H9 (cell line): ENCODE measurements around the gene DQX1. TPM values are rescaled to one million over a fixed set of nuclear protein-coding genes. Genes with fewer than 3 reads are reported as not detected.

Source experiments
- DNase-seq: peaks from one replicate; pipeline ENCODE4 v3.0.0-alpha.2; 2017
- H2AFZ ChIP-seq: one replicate; pipeline ENCODE4 v1.6.1; 2013; ENCODE audit warnings: mild to moderate bottlenecking, low read length, control low read depth, moderate library complexity
- H2AK5ac ChIP-seq: 2 replicates; pipeline ENCODE4 v1.6.1; 2013; ENCODE audit warnings: low read length, control low read depth, mixed read lengths; ENCODE audit not compliant: insufficient read length
- H2BK120ac ChIP-seq: one replicate; pipeline ENCODE4 v1.6.1; 2013; ENCODE audit warnings: low read depth, mild to moderate bottlenecking, low read length, control low read depth, inconsistent platforms; ENCODE audit not compliant: poor library complexity, severe bottlenecking
- H2BK12ac ChIP-seq: 2 replicates; pipeline ENCODE4 v1.6.1; 2013; ENCODE audit warnings: low read length, control low read depth, mixed read lengths, low read depth; ENCODE audit not compliant: insufficient read length
- H2BK15ac ChIP-seq: 2 replicates; pipeline ENCODE4 v1.6.1; 2013; ENCODE audit warnings: low read depth, low read length, control low read depth
- H2BK20ac ChIP-seq: one replicate; pipeline ENCODE4 v1.6.1; 2013; ENCODE audit warnings: low read depth, mild to moderate bottlenecking, low read length, control low read depth, inconsistent platforms; ENCODE audit not compliant: poor library complexity, severe bottlenecking
- H2BK5ac ChIP-seq: 2 replicates; pipeline ENCODE4 v1.6.1; 2013; ENCODE audit warnings: low read length, control low read depth, mixed read lengths; ENCODE audit not compliant: insufficient read length
- H3K14ac ChIP-seq: 2 replicates; pipeline ENCODE4 v1.6.1; 2013; ENCODE audit warnings: low read length, control low read depth; ENCODE audit not compliant: insufficient read depth
- H3K18ac ChIP-seq: 2 replicates; pipeline ENCODE4 v1.6.1; 2013; ENCODE audit warnings: low read depth, mild to moderate bottlenecking, mixed read lengths, low read length, control low read depth; ENCODE audit not compliant: insufficient read length
- H3K23ac ChIP-seq: 2 replicates; pipeline ENCODE4 v1.6.1; 2013; ENCODE audit warnings: low read length, control low read depth, mixed read lengths, low read depth; ENCODE audit not compliant: insufficient read length
- H3K23me2 ChIP-seq: 2 replicates; pipeline ENCODE4 v1.6.1; 2013; ENCODE audit warnings: low read depth, mild to moderate bottlenecking, mixed read lengths, low read length, control low read depth; ENCODE audit not compliant: insufficient read length, poor library complexity, severe bottlenecking
- H3K27ac ChIP-seq: 2 replicates; pipeline ENCODE4 v1.5.1; 2013; ENCODE audit warnings: low read length, control low read depth, mixed read lengths, low read depth; ENCODE audit not compliant: insufficient read length
- H3K27me3 ChIP-seq: 2 replicates; pipeline ENCODE4 v1.6.1; 2013; ENCODE audit warnings: low read length, control low read depth, inconsistent platforms; ENCODE audit not compliant: insufficient read depth
- H3K4ac ChIP-seq: 2 replicates; pipeline ENCODE4 v1.6.1; 2013; ENCODE audit warnings: low read depth, mild to moderate bottlenecking, control low read depth, inconsistent platforms, low read length, moderate library complexity
- H3K4me1 ChIP-seq: 2 replicates; pipeline ENCODE4 v1.6.1; 2013; ENCODE audit warnings: low read length, control low read depth, inconsistent platforms; ENCODE audit not compliant: insufficient read depth
- H3K4me2 ChIP-seq: 2 replicates; pipeline ENCODE4 v1.6.1; 2013; ENCODE audit warnings: low read length, control low read depth, mixed read lengths; ENCODE audit not compliant: insufficient read length, insufficient read depth
- H3K56ac ChIP-seq: 2 replicates; pipeline ENCODE4 v1.6.1; 2013; ENCODE audit warnings: low read depth, mild to moderate bottlenecking, mixed read lengths, low read length, control low read depth; ENCODE audit not compliant: insufficient read length
- H3K79me1 ChIP-seq: 2 replicates; pipeline ENCODE4 v1.6.1; 2013; ENCODE audit warnings: low read depth, mild to moderate bottlenecking, moderate library complexity, low read length, control low read depth, inconsistent platforms; ENCODE audit not compliant: insufficient read depth, poor library complexity, severe bottlenecking
- H3K79me2 ChIP-seq: 2 replicates; pipeline ENCODE4 v1.6.1; 2013; ENCODE audit warnings: low read length, control low read depth, inconsistent platforms; ENCODE audit not compliant: insufficient read depth
- H3K9ac ChIP-seq: 2 replicates; pipeline ENCODE4 v1.6.1; 2013; ENCODE audit warnings: low read length, control low read depth, mixed read lengths; ENCODE audit not compliant: insufficient read length; ENCODE audit errors: extremely low read depth
- H3K9me3 ChIP-seq: one replicate; pipeline ENCODE4 v1.6.1; 2013; ENCODE audit warnings: low read depth, low read length, inconsistent platforms; ENCODE audit not compliant: control insufficient read depth
- H3T11ph ChIP-seq: one replicate; pipeline ENCODE4 v1.6.1; 2013; ENCODE audit warnings: mild to moderate bottlenecking, low read length, control low read depth, inconsistent platforms
- H4K20me1 ChIP-seq: one replicate; pipeline ENCODE4 v1.6.1; 2013; ENCODE audit not compliant: control insufficient read depth, insufficient read length, insufficient read depth
- H4K5ac ChIP-seq: 2 replicates; pipeline ENCODE4 v1.6.1; 2013; ENCODE audit warnings: low read depth, mild to moderate bottlenecking, mixed read lengths, low read length, control low read depth; ENCODE audit not compliant: insufficient read length
- H4K8ac ChIP-seq: replicated peaks from 2 replicates; pipeline ENCODE4 v1.6.1; 2013; ENCODE audit warnings: low read length, control low read depth, mixed read lengths, low read depth; ENCODE audit not compliant: insufficient read length
- H4K91ac ChIP-seq: 2 replicates; pipeline ENCODE4 v1.6.1; 2013; ENCODE audit warnings: low read depth, mild to moderate bottlenecking, moderate library complexity, mixed read lengths, low read length, control low read depth; ENCODE audit not compliant: insufficient read length
- H3K27ac Mint-ChIP-seq, 3 experiments: 2 replicates in 2 of 3; 3 replicates in 1 of 3; pipeline ENCODE4 v1.8.0; 2020 to 2021; ENCODE audit warnings: mixed read lengths in 3 of 3, mild to moderate bottlenecking in 1 of 3, moderate library complexity in 1 of 3
- H3K27me3 Mint-ChIP-seq: 2 replicates; pipeline ENCODE4 v1.8.0; 2021; ENCODE audit warnings: low read depth, mild to moderate bottlenecking, moderate library complexity, mixed read lengths
- H3K36me3 Mint-ChIP-seq, 3 experiments: 2 replicates in 2 of 3; 3 replicates in 1 of 3; pipeline ENCODE4 v1.8.0; 2020 to 2021; ENCODE audit warnings: low read depth in 3 of 3, mixed read lengths in 3 of 3; ENCODE audit not compliant: insufficient read depth in 1 of 3
- H3K4me1 Mint-ChIP-seq, 2 experiments: 2 replicates each; pipeline ENCODE4 v1.8.0; 2020; ENCODE audit warnings: mixed read lengths in 2 of 2
- H3K4me3 Mint-ChIP-seq, 2 experiments: 2 replicates in 1 of 2; 3 replicates in 1 of 2; pipeline ENCODE4 v1.8.0; 2020 to 2021; ENCODE audit warnings: mild to moderate bottlenecking in 2 of 2, mixed read lengths in 2 of 2, moderate library complexity in 1 of 2
- H3K9me3 Mint-ChIP-seq, 2 experiments: 2 replicates in 1 of 2; 3 replicates in 1 of 2; pipeline ENCODE4 v1.8.0; 2020; ENCODE audit warnings: mild to moderate bottlenecking in 2 of 2, mixed read lengths in 2 of 2, moderate library complexity in 1 of 2
- WGBS: extraction: QIAGEN DNeasy Blood & Tissue Kit; methylation state at CpG from one replicate; pipeline ENCODE4 v1.1.7; 2013; ENCODE audit warnings: missing lambda C conversion rate, low lambda C conversion rate, mixed read lengths; ENCODE audit not compliant: insufficient read length; ENCODE audit errors: extremely low coverage; 5-methylcytosine and 5-hydroxymethylcytosine counted together
- total RNA-seq: library from RNA; stranded (reverse); gene quantifications from 2 replicates; pipeline ENCODE4 v1.2.1, GENCODE V29; 2021
- TF ChIP-seq, protein P1 (sequence below): fragments of 200-600 bp; sonication (generic); conservative IDR thresholded peaks from 3 replicates; pipeline ENCODE4 v1.8.0; 2021; ENCODE audit warnings: antibody characterized with exemption, mild to moderate bottlenecking

The DQX1 gene
- total RNA-seq, 1 experiment from 2014 or later, result 0.98 TPM

DNA sequence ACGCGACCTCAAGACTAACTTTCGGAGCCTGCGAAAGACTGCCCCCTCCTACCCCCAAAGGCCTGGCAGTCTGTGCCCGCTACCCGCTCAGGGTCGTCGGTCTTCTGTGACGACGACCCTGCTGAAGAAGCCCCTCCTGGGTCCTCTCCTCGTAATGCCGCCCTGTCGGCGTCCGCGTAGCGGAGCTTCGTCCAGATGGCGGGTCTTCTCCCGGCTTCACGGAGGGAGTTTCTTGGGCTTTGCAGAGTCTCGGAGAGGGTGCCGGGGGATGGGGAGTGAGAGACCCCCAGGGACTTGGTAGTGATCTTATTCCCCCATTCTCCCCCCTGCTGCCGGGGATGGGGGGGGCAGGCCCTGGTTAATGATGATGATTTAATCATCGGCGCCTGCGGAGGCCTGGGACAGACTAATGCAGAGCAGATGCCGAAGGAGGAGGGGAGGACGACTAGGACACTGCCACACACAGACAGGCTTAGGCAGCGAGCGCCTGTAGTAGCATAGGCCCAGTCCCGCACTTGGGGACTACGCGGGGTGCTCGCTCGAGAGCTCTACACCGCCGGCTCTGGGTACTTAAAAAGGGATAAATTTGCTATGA lies 18.0 kb downstream of the DQX1 start:
- Histone ChIP-seq H3K27ac (no peak overlapping the region), H2BK120ac (no peak overlapping the region), H3K9me3 (no peaks in the 10 kb centered on the region), H4K91ac (no peak overlapping the region), H4K8ac (no peak overlapping the region), H3K56ac (no peak overlapping the region), H4K20me1 (no peaks in the 10 kb centered on the region), H3K18ac (no peak overlapping the region), H3K79me1 (no peaks in the 10 kb centered on the region), H3K14ac (no peak overlapping the region), H3K4ac (no peak overlapping the region), H2BK20ac (no peak overlapping the region), H3K79me2 (no peaks in the 10 kb centered on the region), H3K9ac (no peak overlapping the region), H3K23me2 (peaks cover 14% of the 10 kb centered on the region), H2BK5ac (no peak overlapping the region), H3K27me3 (peaks cover 52% of the 10 kb centered on the region), H3K23ac (no peak overlapping the region), H4K5ac (no peak overlapping the region), H2BK12ac (no peak overlapping the region), H2AFZ (no peak overlapping the region), H2AK5ac (no peak overlapping the region), H2BK15ac (no peak overlapping the region), H3K4me2 (peak overlapping the region; percentile 59), H3K4me1 (peaks cover 4% of the 10 kb centered on the region; the same call in 1 of the 2 replicates), H3T11ph (no peak overlapping the region)
- Mint-ChIP-seq H3K27ac (peak overlapping the region; percentile 89 to 100 (median 99)), H3K4me1 (peaks cover 35% of the 10 kb centered on the region in 2 experiments), H3K27me3 (peaks cover 79% of the 10 kb centered on the region), H3K4me3 (peak overlapping the region; percentile 98 to 100), H3K9me3 (peaks cover 10% of the 10 kb centered on the region in 2 experiments), H3K36me3 (peaks cover 22 to 29% (median 24%) of the 10 kb centered on the region in 3 experiments)
- TF ChIP-seq, protein P1, sequence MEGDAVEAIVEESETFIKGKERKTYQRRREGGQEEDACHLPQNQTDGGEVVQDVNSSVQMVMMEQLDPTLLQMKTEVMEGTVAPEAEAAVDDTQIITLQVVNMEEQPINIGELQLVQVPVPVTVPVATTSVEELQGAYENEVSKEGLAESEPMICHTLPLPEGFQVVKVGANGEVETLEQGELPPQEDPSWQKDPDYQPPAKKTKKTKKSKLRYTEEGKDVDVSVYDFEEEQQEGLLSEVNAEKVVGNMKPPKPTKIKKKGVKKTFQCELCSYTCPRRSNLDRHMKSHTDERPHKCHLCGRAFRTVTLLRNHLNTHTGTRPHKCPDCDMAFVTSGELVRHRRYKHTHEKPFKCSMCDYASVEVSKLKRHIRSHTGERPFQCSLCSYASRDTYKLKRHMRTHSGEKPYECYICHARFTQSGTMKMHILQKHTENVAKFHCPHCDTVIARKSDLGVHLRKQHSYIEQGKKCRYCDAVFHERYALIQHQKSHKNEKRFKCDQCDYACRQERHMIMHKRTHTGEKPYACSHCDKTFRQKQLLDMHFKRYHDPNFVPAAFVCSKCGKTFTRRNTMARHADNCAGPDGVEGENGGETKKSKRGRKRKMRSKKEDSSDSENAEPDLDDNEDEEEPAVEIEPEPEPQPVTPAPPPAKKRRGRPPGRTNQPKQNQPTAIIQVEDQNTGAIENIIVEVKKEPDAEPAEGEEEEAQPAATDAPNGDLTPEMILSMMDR, result no peak
- WGBS, result no CpG with 5 or more reads among the region's 38 CpGs
- DNase-seq, result peak; percentile 66
